RWPE2 (cell line): Measurements from ENCODE around the gene EIF2A.
A peak's percentile ranks its signal among the peaks of the same experiment; 100 is the strongest.
"Not testable (repeated sequence)": the region's sequence is repeated elsewhere in the genome, so short reads cannot be mapped to it uniquely, and the experiment has no call there.

Experiments used
- ATAC-seq: fragments of 200-7000 bp; cut with Tn5 transposase; 3 replicates; pipeline ENCODE4 v1.9.1; 2021; ENCODE audit warnings: low read depth
- DNase-seq: peaks from one replicate; pipeline ENCODE4 v3.0.0-alpha.2; 2020; ENCODE audit warnings: low spot score
- H3K27ac ChIP-seq: fragments of 450-650 bp; 2 replicates; pipeline ENCODE4 v1.5.1; 2017; ENCODE audit warnings: mild to moderate bottlenecking; ENCODE audit not compliant: poor library complexity, severe bottlenecking
- H3K27me3 ChIP-seq: fragments of 250-450 bp; sonication (Bioruptor Pico); 2 replicates; pipeline ENCODE4 v1.5.1; 2021; ENCODE audit warnings: mild to moderate bottlenecking, moderate library complexity; ENCODE audit not compliant: insufficient read depth, poor library complexity, severe bottlenecking
- H3K36me3 ChIP-seq: fragments of 250-450 bp; sonication (Bioruptor Pico); 2 replicates; pipeline ENCODE4 v1.5.1; 2020; ENCODE audit warnings: low read depth, mild to moderate bottlenecking, moderate library complexity
- H3K4me1 ChIP-seq: fragments of 250-450 bp; sonication (Bioruptor Pico); 2 replicates; pipeline ENCODE4 v1.5.1; 2021; ENCODE audit warnings: mild to moderate bottlenecking, moderate library complexity; ENCODE audit not compliant: insufficient read depth, poor library complexity, severe bottlenecking
- H3K4me3 ChIP-seq: fragments of 250-450 bp; sonication (Bioruptor Pico); 2 replicates; pipeline ENCODE4 v1.5.1; 2021; ENCODE audit warnings: mild to moderate bottlenecking, moderate library complexity; ENCODE audit not compliant: severe bottlenecking
- H3K9me3 ChIP-seq: fragments of 250-450 bp; sonication (Bioruptor Pico); 2 replicates; pipeline ENCODE4 v1.5.1; 2021; ENCODE audit warnings: mild to moderate bottlenecking, moderate library complexity; ENCODE audit not compliant: severe bottlenecking
- CTCF ChIP-seq: fragments of 450-650 bp; IDR thresholded peaks from one replicate; pipeline ENCODE4 v1.5.1; 2017; ENCODE audit warnings: mild to moderate bottlenecking, moderate library complexity; ENCODE audit not compliant: poor library complexity, severe bottlenecking

Gene EIF2A

GRCh38 chr3:150599611-150600297 is 53.2 kb downstream of the EIF2A start:
- ATAC-seq (peak; percentile 57), DNase-seq (peak; percentile 69)
- TF ChIP-seq CTCF = no peak
- Histone ChIP-seq H3K27ac (peak overlapping the region; percentile 98), H3K4me1 (peaks cover 39% of the 10 kb centered on the region), H3K36me3 (peaks cover 10% of the 10 kb centered on the region), H3K9me3 (no peaks in the 10 kb centered on the region), H3K27me3 (no peaks in the 10 kb centered on the region), H3K4me3 (no peak overlapping the region)

- H3K27ac ChIP-seq = peak overlapping the region; percentile 98
- H3K4me1 ChIP-seq = peaks cover 46% of the 10 kb centered on the region
- peak; percentile 40; the same call in 2 of the 3 replicates for ATAC-seq
- H3K27me3 ChIP-seq, DNase-seq, H3K36me3 ChIP-seq, H3K4me3 ChIP-seq, H3K9me3 ChIP-seq: not testable (repeated sequence)
Observed at GRCh38 chr3:150600647-150601530, 54.3 kb downstream of the EIF2A start.

- DNase-seq = no peak
- Histone ChIP-seq H3K4me1 (peaks cover 44% of the 10 kb centered on the region), H3K27ac (peak overlapping the region; percentile 98), H3K27me3 (no peaks in the 10 kb centered on the region), H3K4me3 (peak overlapping the region; percentile 64), H3K36me3 (peaks cover 15% of the 10 kb centered on the region), H3K9me3 (no peaks in the 10 kb centered on the region)
- no peak for TF ChIP-seq CTCF
- ATAC-seq = no peak; the same call in 2 of the 3 replicates
Observed at GRCh38 chr3:150602426-150603152, 56.0 kb downstream of the EIF2A start.

- no peaks in the 10 kb centered on the region for H3K27me3 ChIP-seq
- H3K27ac ChIP-seq = peak within 1 kb of the TSS; percentile 98
- H3K9me3 ChIP-seq = no peaks in the 10 kb centered on the region
- peak within 1 kb of the TSS; percentile 64 for H3K4me3 ChIP-seq
- peak; percentile 90 for DNase-seq
- peaks cover 39% of the 10 kb centered on the region for H3K4me1 ChIP-seq
- ATAC-seq = peak; percentile 81
- no peak for TF ChIP-seq CTCF
- H3K36me3 ChIP-seq = peaks cover 16% of the 10 kb centered on the region
Observed at GRCh38 chr3:150603153-150603979, 56.8 kb downstream of the EIF2A start, which contains the start of gene SELENOT. Gene SELENOT, plus strand, starts transcription at chr3:150603321. Its CDS starts 42 bp downstream, at chr3:150603363.
